Upper lobe of left lung (tissue), 6 donors: ENCODE results near the gene CUTA. TPM values are rescaled to one million over a fixed set of nuclear protein-coding genes. Genes with fewer than 3 reads are reported as not detected.
A peak's percentile ranks its signal among the peaks of the same experiment; 100 is the strongest.
"Not testable (repeated sequence)": the region's sequence is repeated elsewhere in the genome, so short reads cannot be mapped to it uniquely, and the experiment has no call there.

ENCODE experiments used
- ATAC-seq, 2 donors: fragments of 200-7000 bp; cut with Tn5 transposase; one replicate each; pipeline ENCODE4 v1.9.1; 2022; ENCODE audit warnings: mild to moderate bottlenecking in 2 of 2, moderate library complexity in 2 of 2; ENCODE audit not compliant: low FRiP score in 2 of 2
- DNase-seq, 2 donors: peaks; one replicate each; pipeline ENCODE4 v3.0.0-alpha.2; 2019 to 2020
- H3K27ac ChIP-seq, 4 donors: fragments of 200-600 bp; sonication (generic); one replicate each; pipeline ENCODE4 v1.5.1; 2016 to 2019
- H3K27me3 ChIP-seq, 4 donors: fragments of 200-600 bp; sonication (generic); one replicate each; pipeline ENCODE4 v1.5.1; 2017 to 2019
- H3K36me3 ChIP-seq, 4 donors: fragments of 200-600 bp; sonication (generic); one replicate each; pipeline ENCODE4 v1.5.1; 2016 to 2019
- H3K4me1 ChIP-seq, 4 donors: fragments of 200-600 bp; sonication (generic); one replicate each; pipeline ENCODE4 v1.5.1; 2018 to 2019
- H3K4me3 ChIP-seq, 4 donors: fragments of 200-600 bp; sonication (generic); one replicate each; pipeline ENCODE4 v1.5.1; 2017 to 2019; ENCODE audit warnings: mild to moderate bottlenecking in 2 of 4, moderate library complexity in 1 of 4
- H3K9me3 ChIP-seq, 4 donors: fragments of 200-600 bp; sonication (generic); one replicate each; pipeline ENCODE4 v1.5.1; 2018 to 2019
- EP300 ChIP-seq, 4 donors: sonication (generic); formaldehyde crosslinking; IDR thresholded peaks; one replicate each; pipeline ENCODE4 v1.5.1; 2017; ENCODE audit warnings: antibody characterized with exemption in 4 of 4, control low read depth in 2 of 4
- POLR2A ChIP-seq, 4 donors: fragments of 450-650 bp; IDR thresholded peaks; one replicate each; pipeline ENCODE4 v1.5.1; 2016 to 2017; ENCODE audit warnings: antibody characterized with exemption in 4 of 4, mild to moderate bottlenecking in 2 of 4
- POLR2AphosphoS5 ChIP-seq, 2 donors: sonication (generic); formaldehyde crosslinking; IDR thresholded peaks; one replicate each; pipeline ENCODE4 v1.5.1; 2017; ENCODE audit warnings: antibody characterized with exemption in 2 of 2
- WGBS, 2 donors: methylation state at CpG; one replicate each; pipeline ENCODE4 v1.1.5; 2017 to 2018; 5-methylcytosine and 5-hydroxymethylcytosine counted together
- total RNA-seq, 6 donors: library from RNA; depleted of rRNA in 4 of 6; stranded (reverse); fragments of >200 nt in 4 of 6; gene quantifications; one replicate each; pipeline versions ENCODE4 v1.1.0 to v1.2.1, GENCODE V29; 2016 to 2021
- TF ChIP-seq, protein P1 (sequence below), 6 experiments: fragments of 450-650 bp in 4 of 6; fragments of 200-600 bp in 2 of 6; sonication (generic) in 2 of 6; IDR thresholded peaks; one replicate each; pipeline ENCODE4 v1.5.1; 2016 to 2019; ENCODE audit warnings: antibody characterized with exemption in 6 of 6
- donor health status: DM: no; HTN: no; CAD: no; lungs with moderate emphysema.
- donor health status: DM: no; HTN: yes; CAD: no; lungs with severe emphysema.

The CUTA gene
- total RNA-seq, 6 donors from 2014 or later = 53.4 to 171 (median 112) TPM

DNA sequence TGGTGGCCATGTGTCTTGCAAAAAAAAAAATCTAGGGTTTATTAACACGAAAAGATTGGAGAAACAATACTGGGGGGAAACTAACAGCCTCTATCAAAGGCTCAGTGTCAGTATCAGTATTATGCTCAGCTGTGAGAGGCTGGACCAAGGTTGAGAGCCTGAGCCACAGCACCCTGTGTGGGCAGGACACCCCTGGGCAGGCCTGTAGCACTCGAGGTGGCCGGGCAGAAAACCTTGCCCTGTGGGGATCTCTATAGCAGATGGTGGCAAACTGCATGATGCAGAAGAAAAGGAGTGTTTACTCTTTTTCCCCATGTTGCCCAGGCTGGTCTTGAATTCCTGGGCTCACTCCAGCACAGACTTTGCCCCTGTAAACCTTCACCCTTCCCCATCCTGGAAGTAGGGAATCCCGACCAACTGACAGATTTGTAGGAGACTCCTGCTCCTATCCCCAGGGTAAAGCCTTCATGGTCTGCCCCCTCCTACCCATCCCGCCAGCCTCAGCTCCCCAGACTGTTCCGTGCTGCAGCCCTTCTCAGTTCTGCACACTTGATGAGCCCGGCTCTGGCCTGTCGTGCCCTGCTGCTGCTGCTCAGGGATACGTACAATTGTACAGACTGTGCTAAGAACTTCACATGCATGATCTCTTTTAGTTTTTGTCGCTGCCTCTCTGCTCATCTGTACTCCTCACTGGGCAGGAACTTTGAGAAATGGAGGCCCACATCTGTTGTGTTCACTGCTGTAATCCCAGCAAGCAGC, 34.3 kb downstream of the CUTA start:
- Histone ChIP-seq H3K27me3 (no peaks in the 10 kb centered on the region), H3K27ac (no peak overlapping the region), H3K36me3 (no peaks in the 10 kb centered on the region), H3K4me1 (no peaks in the 10 kb centered on the region), H3K9me3 (no peaks in the 10 kb centered on the region), H3K4me3 (no peak overlapping the region)
- DNase-seq = no peak
- TF ChIP-seq POLR2AphosphoS5 (IDR thresholded peaks at IDR 0.05) = no peak
- ATAC-seq = peak in 1 of 2 donors; percentile 48
- 75 to 86% methylated on average over 7 to 10 of the region's 10 CpGs for WGBS, 2 donors

DNA sequence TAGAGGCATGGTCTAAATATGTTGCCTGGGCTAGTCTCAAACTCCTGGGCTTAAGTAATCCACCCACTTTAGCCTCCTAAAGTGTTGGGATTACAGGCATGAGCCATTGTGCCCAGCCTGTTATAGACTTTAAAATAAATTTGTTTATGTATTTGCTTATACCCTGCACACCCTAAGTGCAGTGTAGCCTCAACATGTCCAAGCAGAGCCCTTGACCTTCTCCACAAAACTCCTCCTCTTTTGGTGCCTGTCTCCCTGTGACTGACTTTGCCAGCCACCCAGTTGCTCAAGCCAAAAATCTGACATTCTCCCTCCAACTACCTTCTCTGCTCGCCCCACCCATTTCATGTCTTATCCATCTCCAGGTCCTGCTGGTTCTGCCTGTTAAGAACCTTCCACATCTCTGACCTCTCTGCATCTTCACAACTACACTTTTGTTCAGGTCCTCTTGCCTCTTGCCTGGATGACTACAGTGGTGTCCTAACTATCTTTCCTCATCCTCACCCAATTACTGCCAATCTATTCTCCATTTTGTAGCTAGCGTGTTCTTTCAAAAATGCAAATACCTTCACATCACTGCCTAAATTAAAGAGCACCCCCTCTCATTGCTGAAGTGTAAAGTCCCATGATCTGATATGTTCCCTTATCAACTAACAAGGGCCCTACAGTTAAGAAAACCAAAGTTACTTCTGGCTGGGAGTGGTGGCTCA, 37.5 kb downstream of the CUTA start:
- TF ChIP-seq, protein P1, sequence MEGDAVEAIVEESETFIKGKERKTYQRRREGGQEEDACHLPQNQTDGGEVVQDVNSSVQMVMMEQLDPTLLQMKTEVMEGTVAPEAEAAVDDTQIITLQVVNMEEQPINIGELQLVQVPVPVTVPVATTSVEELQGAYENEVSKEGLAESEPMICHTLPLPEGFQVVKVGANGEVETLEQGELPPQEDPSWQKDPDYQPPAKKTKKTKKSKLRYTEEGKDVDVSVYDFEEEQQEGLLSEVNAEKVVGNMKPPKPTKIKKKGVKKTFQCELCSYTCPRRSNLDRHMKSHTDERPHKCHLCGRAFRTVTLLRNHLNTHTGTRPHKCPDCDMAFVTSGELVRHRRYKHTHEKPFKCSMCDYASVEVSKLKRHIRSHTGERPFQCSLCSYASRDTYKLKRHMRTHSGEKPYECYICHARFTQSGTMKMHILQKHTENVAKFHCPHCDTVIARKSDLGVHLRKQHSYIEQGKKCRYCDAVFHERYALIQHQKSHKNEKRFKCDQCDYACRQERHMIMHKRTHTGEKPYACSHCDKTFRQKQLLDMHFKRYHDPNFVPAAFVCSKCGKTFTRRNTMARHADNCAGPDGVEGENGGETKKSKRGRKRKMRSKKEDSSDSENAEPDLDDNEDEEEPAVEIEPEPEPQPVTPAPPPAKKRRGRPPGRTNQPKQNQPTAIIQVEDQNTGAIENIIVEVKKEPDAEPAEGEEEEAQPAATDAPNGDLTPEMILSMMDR (IDR thresholded peaks at IDR 0.05) = no peak
- TF ChIP-seq POLR2A (IDR thresholded peaks at IDR 0.05) (no peak), POLR2AphosphoS5 (IDR thresholded peaks at IDR 0.05) (no peak), EP300 (IDR thresholded peaks at IDR 0.05) (no peak)
- WGBS, 2 donors = 90 to 91% methylated on average over 2 of the region's 2 CpGs
- no peak for DNase-seq

DNA sequence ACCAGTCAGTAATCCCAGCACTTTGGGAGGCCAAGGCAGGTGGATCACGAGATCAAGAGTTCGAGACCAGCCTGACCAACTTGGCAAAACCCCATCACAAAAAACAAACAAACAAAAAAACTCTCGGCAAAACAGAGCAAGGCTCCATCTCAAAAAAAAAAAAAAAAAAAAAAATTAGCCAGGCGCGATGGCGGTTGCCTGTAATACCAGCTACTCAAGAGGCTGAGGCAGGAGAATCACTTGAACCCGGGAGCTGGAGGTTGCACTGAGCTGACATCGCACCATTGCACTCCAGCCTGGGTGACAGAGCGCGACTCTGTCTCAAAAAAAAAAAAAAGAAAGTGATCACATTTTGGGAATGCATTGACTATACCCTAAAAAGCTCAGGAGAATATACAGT, 38.7 kb downstream of the CUTA start:
- not testable (repeated sequence) for H3K36me3 ChIP-seq, H3K27me3 ChIP-seq, H3K9me3 ChIP-seq, DNase-seq, H3K4me3 ChIP-seq, ATAC-seq, H3K27ac ChIP-seq
- WGBS, 2 donors = 89 to 93% methylated on average over 10 of the region's 10 CpGs
- H3K4me1 ChIP-seq = peaks cover 18 to 22% (median 20%) of the 10 kb centered on the region in 4 donors

More for the DNA sequence above, 37.5 kb downstream of the CUTA start:
- no peaks in the 10 kb centered on the region for H3K36me3 ChIP-seq
- H3K27me3 ChIP-seq = no peaks in the 10 kb centered on the region
- no peak overlapping the region for H3K4me3 ChIP-seq
- no peaks in the 10 kb centered on the region for H3K9me3 ChIP-seq
- H3K27ac ChIP-seq = no peak overlapping the region
- peaks cover 6 to 12% (median 8%) of the 10 kb centered on the region in 4 donors for H3K4me1 ChIP-seq
- ATAC-seq = no peak

DNA sequence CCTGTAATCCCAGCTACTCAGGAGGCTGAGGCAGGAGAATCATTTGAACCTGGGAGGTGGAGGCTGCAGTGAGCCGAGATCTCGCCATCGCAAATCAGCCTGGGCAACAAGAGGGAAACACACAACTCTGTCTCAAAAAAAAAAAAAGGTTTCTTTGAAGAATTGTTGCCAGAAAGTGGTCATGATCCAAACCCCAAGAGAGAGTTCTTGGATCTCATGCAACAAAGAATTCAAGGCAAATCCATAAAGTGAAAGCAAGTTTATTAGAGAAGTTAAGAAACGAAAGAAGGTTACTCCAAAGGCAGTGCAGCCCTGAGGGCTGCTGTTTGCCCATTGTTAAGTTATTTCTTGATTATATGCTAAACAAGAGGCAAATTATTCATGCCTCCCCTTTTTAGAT, 40.7 kb downstream of the CUTA start:
- Histone ChIP-seq H3K27ac (no peak overlapping the region), H3K4me1 (peaks cover 23 to 35% (median 27%) of the 10 kb centered on the region in 4 donors), H3K9me3 (no peaks in the 10 kb centered on the region), H3K27me3 (no peaks in the 10 kb centered on the region), H3K4me3 (no peak overlapping the region), H3K36me3 (no peaks in the 10 kb centered on the region)
- ATAC-seq (no peak), DNase-seq (no peak)
- 90% methylated on average over 4 of the region's 4 CpGs for WGBS, 2 donors
- TF ChIP-seq POLR2AphosphoS5 (IDR thresholded peaks at IDR 0.05) = no peak
- TF ChIP-seq POLR2A (IDR thresholded peaks at IDR 0.05) = no peak
- no peak for TF ChIP-seq EP300 (IDR thresholded peaks at IDR 0.05)
- TF ChIP-seq, protein P1 (IDR thresholded peaks at IDR 0.05) = no peak

DNA sequence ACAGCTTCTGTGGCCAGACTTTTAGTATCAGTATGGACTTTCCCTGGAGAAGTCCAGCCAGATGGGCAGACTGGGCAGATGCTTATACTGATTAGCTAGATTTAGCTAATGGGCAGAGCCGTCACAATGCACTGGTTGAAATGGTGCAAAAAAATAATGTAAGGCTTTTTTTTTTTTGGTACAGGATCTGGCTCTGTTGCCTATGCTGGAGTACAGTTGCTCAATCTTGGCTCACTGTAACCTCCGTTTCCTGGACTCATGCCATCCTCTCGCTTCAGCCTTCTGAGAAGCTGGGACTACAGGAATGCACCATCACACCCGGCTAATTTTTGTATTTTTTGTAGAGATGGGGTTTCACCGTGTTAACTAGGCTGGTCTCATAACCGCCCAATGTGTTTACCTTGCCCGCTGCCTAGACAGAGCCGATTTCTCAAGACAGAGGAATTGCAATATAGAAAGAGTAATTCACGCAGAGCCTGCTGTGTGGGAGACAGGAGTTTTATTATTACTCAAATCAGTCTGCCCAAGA, 42.7 kb downstream of the CUTA start:
- 20 to 25% methylated on average over 9 of the region's 9 CpGs for WGBS, 2 donors
- DNase-seq (peak in 1 of 2 donors; percentile 86), ATAC-seq (peak; percentile 91)
- Histone ChIP-seq H3K27me3 (no peaks in the 10 kb centered on the region), H3K4me1 (peaks cover 23 to 35% (median 27%) of the 10 kb centered on the region in 4 donors), H3K27ac (peak overlapping the region; percentile 51 to 85 (median 76)), H3K4me3 (peak overlapping the region in 1 of 4 donors; percentile 4), H3K9me3 (no peaks in the 10 kb centered on the region), H3K36me3 (no peaks in the 10 kb centered on the region)
- TF ChIP-seq EP300 (IDR thresholded peaks at IDR 0.05) = no peak
- no peak for TF ChIP-seq POLR2A (IDR thresholded peaks at IDR 0.05)
- TF ChIP-seq, protein P1 (IDR thresholded peaks at IDR 0.05) = no peak
- no peak for TF ChIP-seq POLR2AphosphoS5 (IDR thresholded peaks at IDR 0.05)
